Mucosa of gallbladder (tissue), 1 donor: Measurements from ENCODE around the gene ADAMTS7. TPM values are rescaled to one million over a fixed set of nuclear protein-coding genes. Genes with fewer than 3 reads are reported as not detected.
"Not testable (repeated sequence)": the region's sequence is repeated elsewhere in the genome, so short reads cannot be mapped to it uniquely, and the experiment has no call there.

Source experiments
- DNase-seq: peaks from one replicate; pipeline ENCODE4 v3.0.0-alpha.2; 2020; ENCODE audit warnings: low spot score
- total RNA-seq: library from RNA; stranded (reverse); gene quantifications from one replicate; pipeline ENCODE4 v1.2.1, GENCODE V29; 2021
- donor health status: DM: no; HTN: no; CAD: no.

Gene ADAMTS7
- total RNA-seq, 1 donor from 2014 or later, result 13.8 TPM

GRCh38 chr15:78782402-78782801 is 28.9 kb downstream of the ADAMTS7 start:
- DNase-seq, result not testable (repeated sequence)

- DNase-seq, result not testable (repeated sequence)
These were observed 29.9 kb downstream of the ADAMTS7 start for GRCh38 chr15:78781381-78781780.

GRCh38 chr15:78779975-78780374 is 31.3 kb downstream of the ADAMTS7 start:
- DNase-seq, result not testable (repeated sequence)

- not testable (repeated sequence) for DNase-seq
These were observed 32.0 kb downstream of the ADAMTS7 start for GRCh38 chr15:78779176-78779785.

- DNase-seq, result no peak
These were observed 32.8 kb downstream of the ADAMTS7 start for GRCh38 chr15:78778422-78778821.

- not testable (repeated sequence) for DNase-seq
These were observed 33.3 kb downstream of the ADAMTS7 start for GRCh38 chr15:78777953-78778345.

- DNase-seq, result not testable (repeated sequence)
These were observed 33.8 kb downstream of the ADAMTS7 start for GRCh38 chr15:78777290-78777952.

GRCh38 chr15:78776046-78776925 is 35.0 kb downstream of the ADAMTS7 start:
- not testable (repeated sequence) for DNase-seq

GRCh38 chr15:78775472-78775871 is 35.8 kb downstream of the ADAMTS7 start:
- DNase-seq, result no peak

GRCh38 chr15:78774451-78774990 is 36.7 kb downstream of the ADAMTS7 start:
- DNase-seq, result not testable (repeated sequence)

GRCh38 chr15:78773765-78774450 is 37.4 kb downstream of the ADAMTS7 start:
- DNase-seq, result not testable (repeated sequence)

GRCh38 chr15:78772738-78773137 is 38.5 kb downstream of the ADAMTS7 start:
- no peak for DNase-seq

- DNase-seq, result not testable (repeated sequence)
These were observed 39.7 kb downstream of the ADAMTS7 start for GRCh38 chr15:78771436-78772000.

GRCh38 chr15:78771020-78771419 is 40.2 kb downstream of the ADAMTS7 start:
- DNase-seq, result not testable (repeated sequence)

GRCh38 chr15:78769473-78770225 is 41.6 kb downstream of the ADAMTS7 start:
- DNase-seq, result not testable (repeated sequence)

GRCh38 chr15:78768531-78769408 is 42.5 kb downstream of the ADAMTS7 start:
- DNase-seq, result no peak

- no peak for DNase-seq
These were observed 43.2 kb downstream of the ADAMTS7 start for GRCh38 chr15:78768096-78768495.

GRCh38 chr15:78767331-78767951 is 43.8 kb downstream of the ADAMTS7 start:
- DNase-seq, result no peak

GRCh38 chr15:78766641-78767071 is 44.6 kb downstream of the ADAMTS7 start:
- DNase-seq, result not testable (repeated sequence)
